T-helper 17 cell (primary cell): ENCODE results near the gene MAP3K15. TPM values are rescaled to one million over a fixed set of nuclear protein-coding genes. Genes with fewer than 3 reads are reported as not detected.
"Not testable (repeated sequence)": the region's sequence is repeated elsewhere in the genome, so short reads cannot be mapped to it uniquely, and the experiment has no call there.

Experiments used
- ATAC-seq: fragments of 150-1000 bp; cut with Tn5 transposase; 2 replicates; pipeline ENCODE4 v1.10.0; 2021; ENCODE audit warnings: mild to moderate bottlenecking, moderate library complexity
- DNase-seq, 3 donors: peaks; one replicate each; pipeline versions ENCODE4 v3.0.0 to v3.0.0-alpha.2; 2020 to 2021
- H3K9me3 ChIP-seq: one replicate; pipeline ENCODE4 v1.7.0; 2013; ENCODE audit warnings: low read length, mild to moderate bottlenecking; ENCODE audit not compliant: control insufficient read depth, poor library complexity, severe bottlenecking
- H3K27ac Mint-ChIP-seq: one replicate; pipeline ENCODE4 v1.8.0; 2022; ENCODE audit warnings: mild to moderate bottlenecking, moderate library complexity, mixed read lengths
- H3K27me3 Mint-ChIP-seq: one replicate; pipeline ENCODE4 v1.8.0; 2022; ENCODE audit warnings: mixed read lengths
- H3K36me3 Mint-ChIP-seq: one replicate; pipeline ENCODE4 v1.8.0; 2022; ENCODE audit warnings: low read depth, mixed read lengths
- H3K4me1 Mint-ChIP-seq: one replicate; pipeline ENCODE4 v1.8.0; 2022; ENCODE audit warnings: mild to moderate bottlenecking, mixed read lengths
- H3K4me3 Mint-ChIP-seq: one replicate; pipeline ENCODE4 v1.8.0; 2022; ENCODE audit warnings: mild to moderate bottlenecking, moderate library complexity, mixed read lengths
- total RNA-seq, 4 donors: library from RNA in 2 of 4; stranded (reverse) in 2 of 4; gene quantifications; one replicate each; pipeline ENCODE4 v1.2.3 and lab custom pipeline; 2022 to 2026

The MAP3K15 gene
- total RNA-seq, 2 donors from 2014 or later, result 0.16 TPM; not detected in 1

- no peaks in the 10 kb centered on the region for H3K9me3 ChIP-seq
- Mint-ChIP-seq H3K36me3 (peaks cover 2% of the 10 kb centered on the region), H3K4me1 (peaks cover 2% of the 10 kb centered on the region), H3K27ac (no peak overlapping the region), H3K27me3 (peaks cover 2% of the 10 kb centered on the region), H3K4me3 (no peak overlapping the region)
- ATAC-seq, result no peak
- no peak for DNase-seq
Measured at GRCh38 chrX:19443869-19444526, 71.3 kb downstream of the MAP3K15 start.

- ATAC-seq, result no peak
- H3K27me3 Mint-ChIP-seq, result no peaks in the 10 kb centered on the region
Measured at GRCh38 chrX:19440713-19441112, 74.6 kb downstream of the MAP3K15 start.

GRCh38 chrX:19422661-19423060 is 92.6 kb downstream of the MAP3K15 start:
- not testable (repeated sequence) for ATAC-seq, H3K9me3 ChIP-seq, DNase-seq, H3K4me1 Mint-ChIP-seq, H3K27ac Mint-ChIP-seq, H3K36me3 Mint-ChIP-seq, H3K4me3 Mint-ChIP-seq
- peaks cover 11% of the 10 kb centered on the region for H3K27me3 Mint-ChIP-seq

More at GRCh38 chrX:19440713-19441112, 74.6 kb downstream of the MAP3K15 start:
- Mint-ChIP-seq H3K36me3 (peaks cover 5% of the 10 kb centered on the region), H3K27ac (no peak overlapping the region), H3K4me3 (no peak overlapping the region), H3K4me1 (peaks cover 2% of the 10 kb centered on the region)
- no peak for DNase-seq
- H3K9me3 ChIP-seq, result no peaks in the 10 kb centered on the region

GRCh38 chrX:19410259-19410658 is 105.0 kb downstream of the MAP3K15 start:
- Mint-ChIP-seq H3K4me1 (no peaks in the 10 kb centered on the region), H3K27me3 (peaks cover 6% of the 10 kb centered on the region), H3K27ac (no peak overlapping the region), H3K36me3 (no peaks in the 10 kb centered on the region), H3K4me3 (no peak overlapping the region)
- DNase-seq (no peak), ATAC-seq (no peak)
- no peaks in the 10 kb centered on the region for H3K9me3 ChIP-seq

GRCh38 chrX:19403696-19404095 is 111.6 kb downstream of the MAP3K15 start:
- H3K36me3 Mint-ChIP-seq, result no peaks in the 10 kb centered on the region
- no peaks in the 10 kb centered on the region for H3K9me3 ChIP-seq
- no peak overlapping the region for H3K4me3 Mint-ChIP-seq
- ATAC-seq (no peak), DNase-seq (no peak)
- no peaks in the 10 kb centered on the region for H3K4me1 Mint-ChIP-seq
- peaks cover 4% of the 10 kb centered on the region for H3K27me3 Mint-ChIP-seq
- H3K27ac Mint-ChIP-seq, result no peak overlapping the region

GRCh38 chrX:19392703-19393102 is 122.6 kb downstream of the MAP3K15 start:
- H3K27ac Mint-ChIP-seq, result no peak overlapping the region
- H3K4me3 Mint-ChIP-seq, result no peak overlapping the region
- no peaks in the 10 kb centered on the region for H3K36me3 Mint-ChIP-seq
- ATAC-seq, result no peak
- H3K27me3 Mint-ChIP-seq, result peaks cover 10% of the 10 kb centered on the region
- H3K4me1 Mint-ChIP-seq, result peaks cover 2% of the 10 kb centered on the region
- no peak for DNase-seq
- no peaks in the 10 kb centered on the region for H3K9me3 ChIP-seq

- ATAC-seq, result no peak
- Mint-ChIP-seq H3K36me3 (no peaks in the 10 kb centered on the region), H3K4me3 (no peak overlapping the region), H3K27ac (no peak overlapping the region), H3K4me1 (peaks cover 2% of the 10 kb centered on the region), H3K27me3 (peaks cover 10% of the 10 kb centered on the region)
- H3K9me3 ChIP-seq, result no peaks in the 10 kb centered on the region
- no peak for DNase-seq
Measured at GRCh38 chrX:19392078-19392477, 123.2 kb downstream of the MAP3K15 start.

- H3K4me1 Mint-ChIP-seq, result no peaks in the 10 kb centered on the region
- H3K9me3 ChIP-seq, result no peaks in the 10 kb centered on the region
- DNase-seq, result no peak
- ATAC-seq, result no peak
- no peaks in the 10 kb centered on the region for H3K27me3 Mint-ChIP-seq
- H3K36me3 Mint-ChIP-seq, result no peaks in the 10 kb centered on the region
- no peak overlapping the region for H3K4me3 Mint-ChIP-seq
- no peak overlapping the region for H3K27ac Mint-ChIP-seq
Measured at GRCh38 chrX:19389227-19389845, 126.0 kb downstream of the MAP3K15 start.

- Mint-ChIP-seq H3K27ac (no peak overlapping the region), H3K27me3 (no peaks in the 10 kb centered on the region), H3K4me3 (no peak overlapping the region), H3K4me1 (no peaks in the 10 kb centered on the region), H3K36me3 (no peaks in the 10 kb centered on the region)
- no peak for DNase-seq
- no peaks in the 10 kb centered on the region for H3K9me3 ChIP-seq
- no peak for ATAC-seq
Measured at GRCh38 chrX:19388741-19389140, 126.6 kb downstream of the MAP3K15 start.

GRCh38 chrX:19388064-19388679 is 127.1 kb downstream of the MAP3K15 start:
- no peaks in the 10 kb centered on the region for H3K27me3 Mint-ChIP-seq
- H3K4me3 Mint-ChIP-seq, result no peak overlapping the region
- no peaks in the 10 kb centered on the region for H3K36me3 Mint-ChIP-seq
- DNase-seq, result no peak
- H3K4me1 Mint-ChIP-seq, result no peaks in the 10 kb centered on the region
- no peak for ATAC-seq
- no peaks in the 10 kb centered on the region for H3K9me3 ChIP-seq
- no peak overlapping the region for H3K27ac Mint-ChIP-seq

GRCh38 chrX:19386679-19387078 is 128.6 kb downstream of the MAP3K15 start:
- Mint-ChIP-seq H3K36me3 (no peaks in the 10 kb centered on the region), H3K27me3 (no peaks in the 10 kb centered on the region), H3K4me3 (no peak overlapping the region), H3K27ac (no peak overlapping the region), H3K4me1 (no peaks in the 10 kb centered on the region)
- H3K9me3 ChIP-seq, result no peaks in the 10 kb centered on the region
- DNase-seq, result no peak
- no peak for ATAC-seq

GRCh38 chrX:19382555-19383145 is 132.7 kb downstream of the MAP3K15 start:
- DNase-seq, result peak in 1 of 3 donors; percentile 33
- Mint-ChIP-seq H3K27ac (no peak overlapping the region), H3K4me1 (no peaks in the 10 kb centered on the region), H3K36me3 (no peaks in the 10 kb centered on the region), H3K4me3 (no peak overlapping the region), H3K27me3 (no peaks in the 10 kb centered on the region)
- ATAC-seq, result peak; percentile 82
- no peaks in the 10 kb centered on the region for H3K9me3 ChIP-seq

GRCh38 chrX:19381326-19381725 is 134.0 kb downstream of the MAP3K15 start:
- H3K27ac Mint-ChIP-seq, result no peak overlapping the region
- H3K4me1 Mint-ChIP-seq, result no peaks in the 10 kb centered on the region
- ATAC-seq, result no peak
- H3K4me3 Mint-ChIP-seq, result no peak overlapping the region
- no peaks in the 10 kb centered on the region for H3K36me3 Mint-ChIP-seq
- no peaks in the 10 kb centered on the region for H3K27me3 Mint-ChIP-seq
- H3K9me3 ChIP-seq, result no peaks in the 10 kb centered on the region
- DNase-seq, result no peak
